ENCODE measurements around the gene ECI2.
A peak's percentile ranks its signal among the peaks of the same experiment; 100 is the strongest.

Gene ECI2

DNA sequence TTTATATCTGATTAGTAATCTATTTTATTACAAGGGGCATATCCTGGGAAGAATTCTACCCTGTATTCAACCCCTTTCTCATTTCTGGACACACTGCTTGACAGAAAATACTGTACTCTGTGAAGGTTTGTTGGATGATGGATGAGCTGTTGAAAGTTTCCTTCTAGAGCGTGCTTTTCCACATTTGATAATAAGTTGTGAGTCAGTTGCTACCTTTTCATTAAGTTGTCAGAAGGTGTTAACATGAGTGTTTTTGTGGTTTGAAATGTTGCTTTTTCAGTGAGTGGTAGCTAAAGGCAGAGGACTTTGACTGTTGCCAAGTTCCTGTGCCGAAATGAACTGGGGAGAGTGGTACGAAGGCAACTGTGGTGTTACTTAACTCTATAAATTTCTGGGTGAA, 3.9 kb upstream of the ECI2 start:
- Histone ChIP-seq H3K4me3 (ENCODE audit: low read depth, low read length) (no peak overlapping the region), H3K4me1 (ENCODE audit: control insufficient read depth, insufficient read depth, low read length) (peaks cover 8% of the 10 kb centered on the region), H3K9ac (ENCODE audit: low read depth, low read length) (no peak overlapping the region), H3K27ac (ENCODE audit: low read depth, low read length) (no peak overlapping the region), H3K9me3 (ENCODE audit: control insufficient read depth, insufficient read depth, low read length) (no peaks in the 10 kb centered on the region), H3K27me3 (ENCODE audit: control insufficient read depth, insufficient read depth, low read length) (no peaks in the 10 kb centered on the region), H3K36me3 (ENCODE audit: control insufficient read depth, insufficient read depth, low read length) (no peaks in the 10 kb centered on the region)

DNA sequence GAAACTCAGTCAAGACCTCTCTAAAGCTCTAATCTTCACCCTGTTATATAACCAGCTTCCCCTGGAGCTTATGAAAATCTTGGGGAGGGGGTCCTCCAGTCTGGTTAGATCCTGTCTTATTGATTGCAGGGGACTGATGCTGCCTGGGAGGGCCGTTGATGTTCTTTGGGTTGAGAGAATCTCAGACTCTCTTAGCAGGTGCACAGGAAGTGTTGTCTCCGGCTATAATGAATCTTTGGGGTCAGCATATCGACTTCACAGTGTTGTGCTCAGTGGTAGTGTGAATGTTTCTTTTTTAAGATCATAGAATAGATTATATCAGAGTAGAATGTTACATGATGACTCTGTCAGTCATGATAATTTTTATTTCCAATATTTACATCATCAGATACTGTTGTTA, 2.8 kb upstream of the ECI2 start:
- Histone ChIP-seq H3K9me3 (ENCODE audit: control insufficient read depth, insufficient read depth, low read length) (no peaks in the 10 kb centered on the region), H3K27ac (ENCODE audit: low read depth, low read length) (no peak overlapping the region), H3K4me1 (ENCODE audit: control insufficient read depth, insufficient read depth, low read length) (peaks cover 18% of the 10 kb centered on the region), H3K4me3 (ENCODE audit: low read depth, low read length) (no peak overlapping the region), H3K9ac (ENCODE audit: low read depth, low read length) (no peak overlapping the region), H3K36me3 (ENCODE audit: control insufficient read depth, insufficient read depth, low read length) (no peaks in the 10 kb centered on the region), H3K27me3 (ENCODE audit: control insufficient read depth, insufficient read depth, low read length) (no peaks in the 10 kb centered on the region)

DNA sequence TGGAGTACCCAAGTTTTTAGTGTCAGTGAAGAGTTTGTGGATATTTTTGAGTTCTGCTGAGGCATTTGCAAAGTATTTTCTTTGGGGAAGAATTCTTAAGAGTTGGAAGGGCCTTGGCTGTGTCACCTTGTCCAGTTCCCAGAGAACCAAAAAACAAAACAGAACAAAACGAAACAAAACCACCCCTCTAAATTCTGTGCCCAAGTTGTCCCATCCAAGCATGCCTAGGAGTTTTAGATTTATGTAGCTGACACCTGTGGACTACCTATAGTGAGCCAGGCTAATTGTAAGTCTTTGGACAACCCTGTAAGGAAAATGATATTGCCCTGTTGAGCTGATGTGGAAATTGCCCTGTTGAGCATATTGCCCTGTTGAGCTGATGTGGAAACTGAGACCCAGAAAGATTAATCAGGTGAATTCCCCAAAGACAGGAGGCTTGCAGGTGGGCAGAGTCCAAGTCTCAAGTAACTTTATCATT, 1.0 kb upstream of the ECI2 start:
- H3K4me3 ChIP-seq (ENCODE audit: low read depth, low read length) = peak overlapping the region; percentile 57
- H3K9ac ChIP-seq (ENCODE audit: low read depth, low read length) = peak overlapping the region; percentile 32
- H3K27ac ChIP-seq (ENCODE audit: low read depth, low read length) = peak overlapping the region; percentile 80
- H3K27me3 ChIP-seq (ENCODE audit: control insufficient read depth, insufficient read depth, low read length) = no peaks in the 10 kb centered on the region
- peaks cover 18% of the 10 kb centered on the region for H3K4me1 ChIP-seq (ENCODE audit: control insufficient read depth, insufficient read depth, low read length)
- peaks cover 10% of the 10 kb centered on the region for H3K36me3 ChIP-seq (ENCODE audit: control insufficient read depth, insufficient read depth, low read length)
- H3K9me3 ChIP-seq (ENCODE audit: control insufficient read depth, insufficient read depth, low read length) = no peaks in the 10 kb centered on the region; the same call in 1 of the 2 replicates

DNA sequence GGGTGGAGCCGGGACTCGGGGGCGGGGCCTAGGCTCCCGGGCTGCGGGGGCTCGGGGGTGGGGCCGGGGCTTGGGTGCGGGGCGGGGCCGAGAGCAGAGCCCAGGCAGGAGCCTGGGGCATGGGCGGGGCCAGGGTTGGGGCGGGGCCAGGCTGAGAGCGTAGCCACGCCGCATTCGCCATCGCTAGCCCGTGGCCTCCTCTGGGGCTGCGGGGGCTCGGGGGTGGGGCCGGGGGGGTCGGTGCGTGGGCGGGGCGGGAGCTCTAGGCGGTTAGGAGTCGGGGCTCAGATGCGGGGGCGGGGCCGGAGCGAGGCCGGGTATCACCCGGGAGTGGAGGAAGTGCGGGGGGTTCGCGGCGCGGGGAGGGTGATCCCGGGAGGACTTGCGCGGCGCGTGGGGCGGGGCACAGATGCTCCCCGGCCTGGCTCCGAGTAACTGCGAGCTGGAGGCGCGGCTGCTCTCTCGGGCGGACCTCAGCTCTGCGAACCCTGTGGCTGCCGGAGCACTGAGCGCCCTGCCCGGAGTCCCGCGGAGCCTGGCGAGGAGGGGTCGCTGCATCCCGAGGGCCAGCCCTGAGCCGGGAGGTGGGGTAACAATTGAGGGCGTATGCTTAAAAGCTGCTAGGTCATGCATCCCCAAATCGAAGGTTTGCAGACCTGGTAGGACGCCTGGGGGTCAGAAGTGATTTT, 434 bp upstream of the ECI2 start:
- Histone ChIP-seq H3K4me3 (ENCODE audit: low read depth, low read length) (peak overlapping the region; percentile 57), H3K27ac (ENCODE audit: low read depth, low read length) (peak overlapping the region; percentile 80), H3K9me3 (ENCODE audit: control insufficient read depth, insufficient read depth, low read length) (no peaks in the 10 kb centered on the region; the same call in 1 of the 2 replicates), H3K4me1 (ENCODE audit: control insufficient read depth, insufficient read depth, low read length) (peaks cover 18% of the 10 kb centered on the region), H3K27me3 (ENCODE audit: control insufficient read depth, insufficient read depth, low read length) (no peaks in the 10 kb centered on the region), H3K9ac (ENCODE audit: low read depth, low read length) (peak overlapping the region; percentile 32), H3K36me3 (ENCODE audit: control insufficient read depth, insufficient read depth, low read length) (peaks cover 14% of the 10 kb centered on the region)

DNA sequence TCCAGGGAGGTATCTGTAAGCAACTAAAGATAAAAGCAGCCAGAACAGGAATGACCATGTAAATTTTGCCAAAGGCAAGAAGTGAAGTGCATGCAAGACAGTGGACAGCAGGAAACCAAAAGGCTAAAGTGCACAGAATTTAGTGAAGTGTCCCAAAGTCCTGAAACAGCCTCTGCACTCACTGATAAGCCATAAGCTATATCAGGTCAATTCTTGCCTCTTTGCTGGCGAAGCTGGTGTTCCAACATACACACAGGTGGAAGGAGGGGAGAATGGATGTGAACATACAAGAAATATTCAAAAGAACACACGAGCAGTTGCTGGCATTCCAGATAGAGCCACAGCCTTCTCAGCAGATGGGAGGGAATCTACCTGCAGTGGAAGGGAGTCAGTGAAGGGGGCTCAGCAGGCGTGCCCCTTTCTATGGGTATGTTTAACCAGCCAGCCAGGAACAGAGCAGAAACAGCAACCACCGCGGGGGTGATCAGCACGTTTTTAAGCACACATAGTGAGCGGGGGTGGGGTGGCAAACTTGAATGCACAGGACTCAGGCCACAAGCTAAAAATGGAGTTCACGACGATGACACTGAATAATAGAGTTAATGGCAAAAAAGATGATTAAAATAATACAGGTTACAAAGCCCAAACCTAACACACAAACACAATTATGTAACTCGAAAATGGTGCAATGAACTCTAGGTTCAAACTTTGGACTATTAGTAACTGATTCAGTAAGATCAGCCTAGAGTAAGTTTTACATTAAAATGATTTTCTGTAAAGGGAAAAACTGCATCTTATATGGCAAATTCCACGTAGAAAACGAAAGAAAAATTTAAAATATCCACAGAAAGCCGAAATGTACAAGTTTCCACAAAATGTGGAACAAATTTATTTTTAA, 1.2 kb downstream of the ECI2 start:
- Histone ChIP-seq H3K27ac (ENCODE audit: low read depth, low read length) (peak overlapping the region; percentile 39), H3K9me3 (ENCODE audit: control insufficient read depth, insufficient read depth, low read length) (no peaks in the 10 kb centered on the region; the same call in 1 of the 2 replicates), H3K4me1 (ENCODE audit: control insufficient read depth, insufficient read depth, low read length) (peaks cover 18% of the 10 kb centered on the region)

DNA sequence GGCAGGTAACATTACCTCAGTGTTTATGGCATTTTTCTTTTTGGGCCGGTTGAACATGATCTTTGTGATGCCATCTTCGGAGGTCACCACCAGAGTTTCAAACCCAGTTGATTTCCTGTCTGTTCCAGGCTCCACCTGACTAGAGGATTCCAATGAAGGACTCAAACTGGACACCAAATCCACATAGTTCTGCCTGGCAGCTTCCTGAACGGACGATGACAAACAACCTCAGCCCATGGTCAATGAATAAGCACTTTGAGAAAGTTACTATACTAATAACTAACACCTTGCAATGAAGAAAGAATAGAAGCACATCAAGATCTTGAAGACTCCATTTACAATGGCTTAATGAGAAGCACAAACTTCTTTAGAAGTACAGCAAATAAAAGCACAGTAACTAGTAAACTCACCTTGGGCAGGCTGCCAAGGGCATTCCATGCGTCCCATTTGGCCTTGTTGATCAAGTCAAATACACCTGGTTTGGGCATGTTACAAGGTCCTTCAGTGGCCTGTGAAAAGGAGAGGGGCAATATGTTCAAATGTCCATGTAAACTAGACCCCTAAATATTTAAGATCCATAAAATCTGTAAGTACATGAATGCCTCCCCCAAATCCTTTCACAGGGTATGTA, 4.9 kb downstream of the ECI2 start:
- H3K27me3 ChIP-seq (ENCODE audit: control insufficient read depth, insufficient read depth, low read length) = no peaks in the 10 kb centered on the region
- peaks cover 65% of the 10 kb centered on the region for H3K36me3 ChIP-seq (ENCODE audit: control insufficient read depth, insufficient read depth, low read length)
- no peak overlapping the region for H3K4me3 ChIP-seq (ENCODE audit: low read depth, low read length)
- H3K9ac ChIP-seq (ENCODE audit: low read depth, low read length) = no peak overlapping the region
- H3K4me1 ChIP-seq (ENCODE audit: control insufficient read depth, insufficient read depth, low read length) = peaks cover 13% of the 10 kb centered on the region
- H3K27ac ChIP-seq (ENCODE audit: low read depth, low read length) = no peak overlapping the region
- H3K9me3 ChIP-seq (ENCODE audit: control insufficient read depth, insufficient read depth, low read length) = no peaks in the 10 kb centered on the region; the same call in 1 of the 2 replicates

More for the DNA sequence above, 1.2 kb downstream of the ECI2 start:
- peak overlapping the region; percentile 68 for H3K9ac ChIP-seq (ENCODE audit: low read depth, low read length)
- H3K36me3 ChIP-seq (ENCODE audit: control insufficient read depth, insufficient read depth, low read length) = peaks cover 30% of the 10 kb centered on the region
- H3K4me3 ChIP-seq (ENCODE audit: low read depth, low read length) = peak overlapping the region; percentile 77
- H3K27me3 ChIP-seq (ENCODE audit: control insufficient read depth, insufficient read depth, low read length) = no peaks in the 10 kb centered on the region

DNA sequence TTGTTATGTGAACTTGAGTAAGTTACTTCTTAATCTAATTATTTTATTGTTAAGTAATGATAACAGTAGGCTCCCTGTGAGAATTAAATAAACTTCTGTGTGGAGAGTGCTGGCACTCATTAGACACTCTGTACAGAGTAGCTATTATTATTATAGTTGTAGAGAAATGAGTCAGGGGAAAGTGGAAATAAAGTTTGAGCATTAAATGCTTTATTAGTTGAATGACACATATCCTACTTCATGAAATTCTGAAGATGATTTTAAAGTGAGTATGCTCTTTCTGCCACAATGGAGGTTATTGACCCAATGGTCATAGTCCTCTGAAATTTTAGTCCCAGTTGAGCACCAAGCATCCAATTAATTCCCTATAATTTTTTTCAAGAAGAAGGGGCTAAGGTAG, 5.9 kb downstream of the ECI2 start:
- no peak overlapping the region for H3K27ac ChIP-seq (ENCODE audit: low read depth, low read length)
- H3K4me1 ChIP-seq (ENCODE audit: control insufficient read depth, insufficient read depth, low read length) = peaks cover 12% of the 10 kb centered on the region
- no peaks in the 10 kb centered on the region for H3K27me3 ChIP-seq (ENCODE audit: control insufficient read depth, insufficient read depth, low read length)
- H3K9me3 ChIP-seq (ENCODE audit: control insufficient read depth, insufficient read depth, low read length) = no peaks in the 10 kb centered on the region; the same call in 1 of the 2 replicates
- no peak overlapping the region for H3K4me3 ChIP-seq (ENCODE audit: low read depth, low read length)
- H3K9ac ChIP-seq (ENCODE audit: low read depth, low read length) = no peak overlapping the region
- peaks cover 75% of the 10 kb centered on the region for H3K36me3 ChIP-seq (ENCODE audit: control insufficient read depth, insufficient read depth, low read length)

DNA sequence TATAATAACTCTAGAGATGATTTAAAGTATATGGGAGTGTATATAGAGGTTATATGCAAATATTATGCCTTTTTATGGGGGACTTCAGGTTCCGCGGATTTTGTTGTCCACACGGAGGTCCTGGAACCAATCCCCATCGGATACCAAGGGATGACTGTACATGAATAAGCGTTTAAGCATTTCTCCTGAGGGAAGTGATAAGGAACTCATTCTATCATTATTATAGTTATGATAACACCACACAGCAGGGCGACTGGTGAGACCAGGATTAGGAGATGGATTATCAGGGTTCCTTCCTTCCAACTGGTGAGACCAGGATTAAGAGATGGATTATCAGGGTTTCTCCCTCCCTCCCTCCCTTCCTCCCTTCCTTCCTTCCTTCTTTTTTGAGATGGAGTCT, 6.6 kb downstream of the ECI2 start:
- Histone ChIP-seq H3K36me3 (ENCODE audit: control insufficient read depth, insufficient read depth, low read length) (peaks cover 82% of the 10 kb centered on the region), H3K27ac (ENCODE audit: low read depth, low read length) (no peak overlapping the region), H3K4me1 (ENCODE audit: control insufficient read depth, insufficient read depth, low read length) (peaks cover 5% of the 10 kb centered on the region), H3K9ac (ENCODE audit: low read depth, low read length) (no peak overlapping the region), H3K4me3 (ENCODE audit: low read depth, low read length) (no peak overlapping the region), H3K27me3 (ENCODE audit: control insufficient read depth, insufficient read depth, low read length) (no peaks in the 10 kb centered on the region), H3K9me3 (ENCODE audit: control insufficient read depth, insufficient read depth, low read length) (no peaks in the 10 kb centered on the region; the same call in 1 of the 2 replicates)

DNA sequence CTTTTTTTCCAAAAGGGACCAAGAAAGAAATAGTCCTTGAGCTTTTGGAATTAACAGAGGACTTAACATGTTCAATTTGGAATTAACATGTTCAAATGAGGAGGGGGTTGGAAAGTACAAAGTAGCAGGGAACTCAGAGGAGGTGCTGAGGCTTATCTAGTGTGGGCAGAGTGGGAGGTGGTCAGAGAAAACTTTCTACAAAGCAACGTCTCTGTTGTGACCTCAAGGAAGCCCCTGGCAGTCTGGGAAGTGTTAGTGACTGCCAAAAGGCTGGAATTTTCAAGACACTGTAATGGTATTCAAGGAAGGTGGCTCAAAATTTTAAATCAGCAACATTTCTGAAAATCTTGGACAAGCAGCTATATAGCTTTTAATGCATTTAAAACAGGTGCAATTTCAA, 7.3 kb downstream of the ECI2 start:
- Histone ChIP-seq H3K27me3 (ENCODE audit: control insufficient read depth, insufficient read depth, low read length) (no peaks in the 10 kb centered on the region), H3K36me3 (ENCODE audit: control insufficient read depth, insufficient read depth, low read length) (peaks cover 85% of the 10 kb centered on the region), H3K9me3 (ENCODE audit: control insufficient read depth, insufficient read depth, low read length) (no peaks in the 10 kb centered on the region; the same call in 1 of the 2 replicates), H3K9ac (ENCODE audit: low read depth, low read length) (no peak overlapping the region), H3K27ac (ENCODE audit: low read depth, low read length) (no peak overlapping the region), H3K4me1 (ENCODE audit: control insufficient read depth, insufficient read depth, low read length) (no peaks in the 10 kb centered on the region), H3K4me3 (ENCODE audit: low read depth, low read length) (no peak overlapping the region)

DNA sequence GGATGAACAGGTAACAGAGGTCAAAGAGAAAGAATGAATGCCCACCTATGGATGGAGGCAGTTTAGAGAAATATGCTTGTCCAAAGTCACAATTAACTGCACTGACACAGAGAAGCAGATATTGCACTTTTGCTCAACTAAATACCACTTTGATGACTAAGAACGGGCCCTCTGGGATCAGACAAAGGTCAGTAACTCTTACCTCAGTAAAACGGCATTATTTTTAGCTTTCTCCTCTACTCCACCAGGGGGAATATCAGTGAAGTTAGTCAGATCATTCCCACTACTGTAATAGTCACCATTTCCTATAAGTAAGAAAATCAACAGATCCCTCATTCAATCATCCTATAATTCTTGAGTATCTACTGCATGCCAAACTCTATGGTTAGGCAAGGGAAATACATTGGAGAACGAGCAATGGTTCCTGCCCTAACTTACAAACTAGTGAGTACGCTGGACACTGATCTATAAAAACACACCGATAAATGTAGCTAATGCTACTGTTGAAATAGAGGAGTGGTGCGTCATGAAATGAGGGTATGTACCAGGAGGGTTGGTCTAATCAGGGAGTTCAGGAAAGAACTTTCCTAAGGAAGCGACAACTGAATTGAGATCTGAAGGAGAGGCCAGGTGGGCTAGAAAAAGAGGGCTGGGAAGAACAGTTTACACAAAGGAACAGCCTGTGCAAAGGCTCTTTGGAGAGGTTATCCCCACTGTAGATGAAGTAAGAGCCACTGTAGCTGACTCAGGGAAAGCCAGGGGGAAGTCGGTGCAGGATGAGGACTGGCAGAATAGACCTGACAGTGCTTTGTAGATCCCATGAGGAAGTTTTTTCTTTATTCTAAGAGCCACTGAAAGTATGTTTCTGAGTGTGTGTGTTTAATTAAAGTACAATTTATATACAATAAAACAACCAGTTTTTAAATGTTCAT, 9.2 kb downstream of the ECI2 start:
- Histone ChIP-seq H3K36me3 (ENCODE audit: control insufficient read depth, insufficient read depth, low read length) (peaks cover 88% of the 10 kb centered on the region), H3K27me3 (ENCODE audit: control insufficient read depth, insufficient read depth, low read length) (no peaks in the 10 kb centered on the region), H3K4me3 (ENCODE audit: low read depth, low read length) (no peak overlapping the region), H3K4me1 (ENCODE audit: control insufficient read depth, insufficient read depth, low read length) (no peaks in the 10 kb centered on the region), H3K9ac (ENCODE audit: low read depth, low read length) (no peak overlapping the region), H3K9me3 (ENCODE audit: control insufficient read depth, insufficient read depth, low read length) (peaks cover 2% of the 10 kb centered on the region; the same call in 1 of the 2 replicates), H3K27ac (ENCODE audit: low read depth, low read length) (no peak overlapping the region)

All from HUES48 (cell line).